Peyer's patch (tissue), 4 donors: ENCODE results near the gene GIGYF1. TPM values are rescaled to one million over a fixed set of nuclear protein-coding genes. Genes with fewer than 3 reads are reported as not detected.
"Not testable (repeated sequence)": the region's sequence is repeated elsewhere in the genome, so short reads cannot be mapped to it uniquely, and the experiment has no call there.

Source experiments
- DNase-seq, 3 donors: peaks; one replicate each; pipeline ENCODE4 v3.0.0-alpha.2; 2017 to 2019
- H3K27ac ChIP-seq, 4 donors: fragments of 200-600 bp; sonication (generic); one replicate each; pipeline ENCODE4 v1.5.1; 2016 to 2019
- H3K27me3 ChIP-seq, 2 donors: fragments of 200-600 bp; sonication (generic); one replicate each; pipeline ENCODE4 v1.5.1; 2019
- H3K36me3 ChIP-seq, 3 donors: fragments of 200-600 bp; sonication (generic); one replicate each; pipeline ENCODE4 v1.5.1; 2016 to 2019
- H3K4me1 ChIP-seq, 4 donors: fragments of 200-600 bp; sonication (generic); one replicate each; pipeline ENCODE4 v1.5.1; 2016 to 2019
- H3K4me3 ChIP-seq, 4 donors: fragments of 200-600 bp; sonication (generic); 1 replicate in 3 of 4; 2 replicates in 1 of 4; pipeline ENCODE4 v1.5.1; 2016 to 2019; ENCODE audit warnings: mild to moderate bottlenecking in 1 of 4
- H3K9me3 ChIP-seq, 4 donors: fragments of 200-600 bp; sonication (generic); one replicate each; pipeline ENCODE4 v1.5.1; 2016 to 2019; ENCODE audit warnings: mild to moderate bottlenecking in 1 of 4
- POLR2A ChIP-seq, 2 donors: fragments of 450-650 bp; IDR thresholded peaks; one replicate each; pipeline ENCODE4 v1.5.1; 2017; ENCODE audit warnings: antibody characterized with exemption in 2 of 2, mild to moderate bottlenecking in 2 of 2, moderate library complexity in 2 of 2
- total RNA-seq, 4 donors: library from RNA; depleted of rRNA; stranded (reverse); fragments of >200 nt; gene quantifications; one replicate each; pipeline ENCODE4 v1.1.0, GENCODE V29; 2016
- TF ChIP-seq, protein P1 (sequence below), 6 experiments: fragments of 450-650 bp in 4 of 6; fragments of 200-600 bp in 2 of 6; sonication (generic) in 1 of 6; IDR thresholded peaks; one replicate each; pipeline ENCODE4 v1.5.1; 2017 to 2019; ENCODE audit warnings: antibody characterized with exemption in 6 of 6, mild to moderate bottlenecking in 3 of 6, moderate library complexity in 1 of 6

The GIGYF1 gene
- total RNA-seq, 4 donors from 2014 or later = 41.3 to 126 (median 72.9) TPM

DNA sequence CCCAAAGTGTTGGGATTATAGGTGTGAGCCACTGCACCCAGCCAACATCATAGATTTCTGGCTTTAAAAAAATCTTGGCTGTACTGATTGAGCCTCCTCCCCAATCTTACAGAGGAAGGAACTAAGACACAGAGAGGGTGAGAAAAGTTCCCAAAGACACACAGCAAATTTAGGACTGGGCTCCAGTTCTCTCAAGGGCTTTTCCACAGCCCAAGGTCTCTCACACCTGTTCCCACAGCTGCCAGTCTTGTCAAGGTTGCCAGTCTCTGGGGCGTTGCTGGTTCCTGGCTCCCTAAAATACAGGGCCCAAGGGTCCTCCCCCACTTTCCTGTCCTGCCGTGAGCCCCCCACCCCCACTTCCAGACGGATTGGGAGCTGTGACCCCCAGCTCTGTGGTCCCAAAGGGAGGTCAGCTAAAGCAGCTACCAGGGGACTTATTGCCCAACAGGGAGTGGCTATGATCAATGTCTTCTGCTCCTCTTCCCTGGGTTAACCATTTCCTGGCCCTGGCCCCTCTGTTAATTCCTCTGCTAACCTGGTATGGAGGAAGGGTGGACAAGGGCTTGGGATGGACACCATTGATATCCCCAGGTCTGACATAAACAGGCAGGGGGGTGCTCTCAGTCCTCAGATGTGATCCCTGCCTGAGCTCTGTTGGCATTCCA, 36.2 kb upstream of the GIGYF1 start:
- no peak for DNase-seq
- TF ChIP-seq, protein P1, sequence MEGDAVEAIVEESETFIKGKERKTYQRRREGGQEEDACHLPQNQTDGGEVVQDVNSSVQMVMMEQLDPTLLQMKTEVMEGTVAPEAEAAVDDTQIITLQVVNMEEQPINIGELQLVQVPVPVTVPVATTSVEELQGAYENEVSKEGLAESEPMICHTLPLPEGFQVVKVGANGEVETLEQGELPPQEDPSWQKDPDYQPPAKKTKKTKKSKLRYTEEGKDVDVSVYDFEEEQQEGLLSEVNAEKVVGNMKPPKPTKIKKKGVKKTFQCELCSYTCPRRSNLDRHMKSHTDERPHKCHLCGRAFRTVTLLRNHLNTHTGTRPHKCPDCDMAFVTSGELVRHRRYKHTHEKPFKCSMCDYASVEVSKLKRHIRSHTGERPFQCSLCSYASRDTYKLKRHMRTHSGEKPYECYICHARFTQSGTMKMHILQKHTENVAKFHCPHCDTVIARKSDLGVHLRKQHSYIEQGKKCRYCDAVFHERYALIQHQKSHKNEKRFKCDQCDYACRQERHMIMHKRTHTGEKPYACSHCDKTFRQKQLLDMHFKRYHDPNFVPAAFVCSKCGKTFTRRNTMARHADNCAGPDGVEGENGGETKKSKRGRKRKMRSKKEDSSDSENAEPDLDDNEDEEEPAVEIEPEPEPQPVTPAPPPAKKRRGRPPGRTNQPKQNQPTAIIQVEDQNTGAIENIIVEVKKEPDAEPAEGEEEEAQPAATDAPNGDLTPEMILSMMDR (IDR thresholded peaks at IDR 0.05) = no peak
- no peak for TF ChIP-seq POLR2A (IDR thresholded peaks at IDR 0.05)
- Histone ChIP-seq H3K4me3 (no peak overlapping the region), H3K9me3 (no peaks in the 10 kb centered on the region), H3K27ac (no peak overlapping the region), H3K4me1 (peaks cover 0 to 3% (median 0%) of the 10 kb centered on the region in 4 donors), H3K27me3 (no peaks in the 10 kb centered on the region), H3K36me3 (no peaks in the 10 kb centered on the region)

DNA sequence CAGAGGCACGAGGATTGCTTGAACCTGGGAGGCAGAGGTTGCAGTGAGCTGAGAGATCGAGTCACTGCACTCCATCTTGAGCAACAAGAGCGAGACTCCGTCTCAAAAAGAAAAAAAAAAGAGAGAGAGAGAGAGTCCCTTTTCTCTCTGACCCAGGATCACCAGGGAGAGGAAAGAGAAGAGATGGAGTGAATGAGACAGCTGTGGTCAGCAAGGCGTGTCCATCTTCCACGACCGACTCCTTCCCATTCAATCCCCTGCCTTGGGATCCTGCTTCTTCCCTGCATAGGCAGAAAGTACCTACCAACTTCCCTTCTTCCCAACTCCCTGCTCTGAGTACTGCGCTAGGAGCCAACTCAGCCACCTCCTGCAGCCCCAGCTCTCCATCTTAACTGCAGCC, 34.1 kb upstream of the GIGYF1 start:
- no peak for TF ChIP-seq POLR2A (IDR thresholded peaks at IDR 0.05)
- TF ChIP-seq, protein P1 (IDR thresholded peaks at IDR 0.05) = no peak
- Histone ChIP-seq H3K9me3 (no peaks in the 10 kb centered on the region), H3K4me1 (peaks cover 0 to 7% (median 0%) of the 10 kb centered on the region in 4 donors), H3K36me3 (no peaks in the 10 kb centered on the region), H3K4me3 (no peak overlapping the region), H3K27me3 (no peaks in the 10 kb centered on the region), H3K27ac (no peak overlapping the region)
- DNase-seq = no peak

DNA sequence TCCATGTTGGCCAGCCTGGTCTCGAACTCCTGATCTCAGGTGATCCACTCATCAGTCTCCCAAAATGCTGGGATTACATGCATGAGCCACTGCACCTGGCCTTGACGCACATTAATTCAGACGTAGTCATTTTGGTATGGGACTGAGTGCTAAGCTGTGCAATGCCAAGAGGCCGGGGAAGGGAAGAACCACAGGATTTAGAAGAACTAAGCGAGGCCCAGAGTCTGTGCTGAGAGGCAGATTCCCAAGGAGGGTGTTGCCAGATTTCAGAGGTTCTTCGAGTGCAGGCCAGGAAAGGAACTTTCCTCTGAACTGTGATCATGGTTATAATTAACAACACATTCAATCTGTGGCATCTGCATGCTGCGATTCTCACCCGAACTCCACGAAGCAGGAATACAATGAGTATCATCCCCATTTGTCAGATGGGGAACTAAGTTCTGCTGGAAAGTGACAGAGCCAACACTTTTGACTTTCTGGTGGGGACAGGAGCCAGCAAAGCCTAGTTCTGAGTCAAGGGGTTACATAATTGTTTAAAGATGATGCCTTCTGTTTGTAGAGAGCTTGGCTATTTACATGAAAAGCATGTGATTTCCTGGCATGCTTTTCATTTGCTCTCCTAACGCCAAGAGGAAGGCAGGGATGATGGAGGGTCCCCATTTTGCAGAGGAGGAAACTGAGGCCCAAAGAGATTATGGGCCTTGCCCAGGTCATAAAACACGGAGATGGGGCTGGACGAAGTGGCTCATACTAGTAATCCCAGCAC, 33.1 kb upstream of the GIGYF1 start:
- no peak overlapping the region for H3K4me3 ChIP-seq
- no peak for DNase-seq
- TF ChIP-seq POLR2A (IDR thresholded peaks at IDR 0.05) = no peak
- TF ChIP-seq, protein P1 (IDR thresholded peaks at IDR 0.05) = no peak
- no peaks in the 10 kb centered on the region for H3K9me3 ChIP-seq
- H3K27me3 ChIP-seq = no peaks in the 10 kb centered on the region
- H3K4me1 ChIP-seq = peaks cover 0 to 7% (median 0%) of the 10 kb centered on the region in 4 donors
- H3K27ac ChIP-seq = peak overlapping the region in 1 of 4 donors; percentile 19
- H3K36me3 ChIP-seq = no peaks in the 10 kb centered on the region

DNA sequence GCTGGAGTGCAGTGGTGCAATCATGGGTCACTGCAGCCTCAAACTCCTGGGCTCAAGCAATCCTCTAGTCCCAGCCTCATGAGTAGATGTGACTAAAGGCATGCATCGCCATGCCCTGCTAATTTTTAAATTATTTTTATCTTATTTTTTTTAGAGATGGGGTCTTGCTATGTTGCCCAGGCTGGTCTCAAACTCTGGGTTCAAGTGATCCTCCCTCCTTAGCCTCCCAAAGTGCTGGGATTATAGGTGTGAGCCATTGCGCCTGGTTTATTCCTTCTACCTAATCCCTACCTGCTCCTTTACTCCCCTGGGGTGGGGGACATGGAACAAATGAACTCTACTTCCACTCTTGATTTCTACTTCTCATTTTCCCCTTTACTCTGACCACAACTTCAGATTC, 30.3 kb upstream of the GIGYF1 start:
- H3K36me3 ChIP-seq, H3K9me3 ChIP-seq, H3K27ac ChIP-seq, DNase-seq, H3K4me3 ChIP-seq: not testable (repeated sequence)
- Histone ChIP-seq H3K27me3 (peaks cover 0 to 16% of the 10 kb centered on the region in 2 donors), H3K4me1 (peaks cover 0 to 19% (median 0%) of the 10 kb centered on the region in 4 donors)

DNA sequence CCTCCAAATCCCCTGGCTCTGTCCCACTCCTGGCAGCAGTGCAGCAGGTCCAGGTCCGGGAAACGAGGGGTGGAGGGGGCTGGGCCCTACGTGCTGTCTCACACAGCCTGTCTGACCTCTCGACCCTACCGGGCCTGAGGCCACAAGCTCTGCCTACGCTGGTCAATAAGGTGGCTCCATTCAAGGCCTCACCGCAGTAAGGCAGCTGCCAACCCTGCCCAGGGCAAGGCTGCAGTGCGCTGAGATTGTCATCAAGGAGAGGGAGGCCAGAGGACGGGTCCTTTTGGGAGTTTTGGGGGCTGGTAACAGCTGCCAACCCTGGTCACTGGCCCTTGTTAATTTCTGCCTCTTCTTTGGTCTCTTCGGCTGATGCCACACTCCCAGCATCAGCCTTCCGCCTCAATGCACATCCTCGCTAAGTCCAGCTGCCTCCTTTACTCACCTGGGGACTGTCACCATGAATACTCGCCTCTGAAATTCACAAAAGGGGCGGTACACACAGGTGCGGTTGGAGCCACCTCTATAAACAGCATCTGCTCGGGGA, 29.8 kb upstream of the GIGYF1 start:
- DNase-seq = no peak
- TF ChIP-seq, protein P1 (IDR thresholded peaks at IDR 0.05) = no peak
- TF ChIP-seq POLR2A (IDR thresholded peaks at IDR 0.05) = no peak
- Histone ChIP-seq H3K36me3 (no peaks in the 10 kb centered on the region), H3K27me3 (peaks cover 0 to 16% of the 10 kb centered on the region in 2 donors), H3K9me3 (no peaks in the 10 kb centered on the region), H3K4me3 (no peak overlapping the region), H3K4me1 (peaks cover 0 to 19% (median 0%) of the 10 kb centered on the region in 4 donors), H3K27ac (no peak overlapping the region)
